GM21360 (cell line): ENCODE measurements around the gene RAP1GAP2.
"Not testable (repeated sequence)": the region's sequence is repeated elsewhere in the genome, so short reads cannot be mapped to it uniquely, and the experiment has no call there.

Source experiments
- ATAC-seq: cut with Tn5 transposase; IDR thresholded peaks from one replicate; pipeline ENCODE4 v1.9.1; 2021; ENCODE audit warnings: mild to moderate bottlenecking, moderate library complexity; ENCODE audit not compliant: unreplicated experiment

Gene RAP1GAP2

GRCh38 chr17:2785376-2785775 is 10.9 kb upstream of the RAP1GAP2 start:
- ATAC-seq: not testable (repeated sequence)

- ATAC-seq: peak; percentile 72
Observed at GRCh38 chr17:2786176-2786881, 9.9 kb upstream of the RAP1GAP2 start.

GRCh38 chr17:2789700-2790099 is 6.5 kb upstream of the RAP1GAP2 start:
- ATAC-seq: no peak

GRCh38 chr17:2792366-2793169 is 3.7 kb upstream of the RAP1GAP2 start:
- ATAC-seq: no peak

- no peak for ATAC-seq
Observed at GRCh38 chr17:2794111-2794803, 2.0 kb upstream of the RAP1GAP2 start.

GRCh38 chr17:2795441-2796163 is 636 bp upstream of the RAP1GAP2 start:
- no peak for ATAC-seq

GRCh38 chr17:2797226-2797625 is 988 bp downstream of the RAP1GAP2 start:
- no peak for ATAC-seq

- ATAC-seq: no peak
Observed at GRCh38 chr17:2797637-2798036, 1.4 kb downstream of the RAP1GAP2 start.

GRCh38 chr17:2798188-2798587 is 1.9 kb downstream of the RAP1GAP2 start:
- no peak for ATAC-seq

- no peak for ATAC-seq
Observed at GRCh38 chr17:2798678-2799077, 2.4 kb downstream of the RAP1GAP2 start.

GRCh38 chr17:2799653-2800052 is 3.4 kb downstream of the RAP1GAP2 start:
- ATAC-seq: no peak

- ATAC-seq: no peak
Observed at GRCh38 chr17:2800367-2800766, 4.1 kb downstream of the RAP1GAP2 start.

- ATAC-seq: no peak
Observed at GRCh38 chr17:2801841-2802240, 5.6 kb downstream of the RAP1GAP2 start.

- no peak for ATAC-seq
Observed at GRCh38 chr17:2802574-2802973, 6.3 kb downstream of the RAP1GAP2 start.

- no peak for ATAC-seq
Observed at GRCh38 chr17:2803386-2803785, 7.1 kb downstream of the RAP1GAP2 start.

- ATAC-seq: no peak
Observed at GRCh38 chr17:2803971-2804370, 7.7 kb downstream of the RAP1GAP2 start.

GRCh38 chr17:2804912-2805311 is 8.7 kb downstream of the RAP1GAP2 start:
- ATAC-seq: no peak

GRCh38 chr17:2805961-2806360 is 9.7 kb downstream of the RAP1GAP2 start:
- ATAC-seq: no peak

GRCh38 chr17:2808367-2809335 is 12.4 kb downstream of the RAP1GAP2 start:
- ATAC-seq: no peak

GRCh38 chr17:2809337-2809736 is 13.1 kb downstream of the RAP1GAP2 start:
- no peak for ATAC-seq
